Neural crest cell (in vitro differentiated cells): Measurements from ENCODE around the gene EHD4. TPM values are rescaled to one million over a fixed set of nuclear protein-coding genes. Genes with fewer than 3 reads are reported as not detected.

Source experiments
- DNase-seq: peaks from one replicate; pipeline ENCODE4 v3.0.0; 2021; ENCODE audit warnings: low read depth, mixed read lengths, low spot score
- H3K27ac Mint-ChIP-seq: one replicate; pipeline ENCODE4 v1.8.0; 2021; ENCODE audit warnings: mild to moderate bottlenecking, mixed read lengths; ENCODE audit not compliant: unreplicated experiment
- H3K27me3 Mint-ChIP-seq: 2 replicates; pipeline ENCODE4 v1.8.0; 2021; ENCODE audit warnings: low read depth, mild to moderate bottlenecking, mixed read lengths
- H3K36me3 Mint-ChIP-seq: 2 replicates; pipeline ENCODE4 v1.8.0; 2021; ENCODE audit warnings: low read depth, mild to moderate bottlenecking, mixed read lengths
- H3K4me1 Mint-ChIP-seq: 2 replicates; pipeline ENCODE4 v1.8.0; 2021; ENCODE audit warnings: mixed read lengths
- H3K4me3 Mint-ChIP-seq: one replicate; pipeline ENCODE4 v1.8.0; 2021; ENCODE audit warnings: mild to moderate bottlenecking, mixed read lengths
- H3K9me3 Mint-ChIP-seq: 2 replicates; pipeline ENCODE4 v1.8.0; 2021; ENCODE audit warnings: mixed read lengths
- CTCF ChIP-seq: fragments of 200-600 bp; sonication (generic); conservative IDR thresholded peaks from 2 replicates; pipeline ENCODE4 v1.5.0; 2021; ENCODE audit warnings: antibody characterized with exemption, mild to moderate bottlenecking
- total RNA-seq: library from RNA; stranded (reverse); gene quantifications from 2 replicates; pipeline ENCODE4 v1.2.1, GENCODE V29; 2021

Gene EHD4
- total RNA-seq, 1 donor from 2014 or later: 8.3 TPM

- Mint-ChIP-seq H3K4me1 (peaks cover 9% of the 10 kb centered on the region), H3K9me3 (no peaks in the 10 kb centered on the region), H3K36me3 (no peaks in the 10 kb centered on the region), H3K27me3 (no peaks in the 10 kb centered on the region), H3K27ac (no peak overlapping the region), H3K4me3 (no peak overlapping the region)
- no peak for DNase-seq
- TF ChIP-seq CTCF: no peak
Observed at GRCh38 chr15:41873711-41874110, 98.6 kb downstream of the EHD4 start.

DNA sequence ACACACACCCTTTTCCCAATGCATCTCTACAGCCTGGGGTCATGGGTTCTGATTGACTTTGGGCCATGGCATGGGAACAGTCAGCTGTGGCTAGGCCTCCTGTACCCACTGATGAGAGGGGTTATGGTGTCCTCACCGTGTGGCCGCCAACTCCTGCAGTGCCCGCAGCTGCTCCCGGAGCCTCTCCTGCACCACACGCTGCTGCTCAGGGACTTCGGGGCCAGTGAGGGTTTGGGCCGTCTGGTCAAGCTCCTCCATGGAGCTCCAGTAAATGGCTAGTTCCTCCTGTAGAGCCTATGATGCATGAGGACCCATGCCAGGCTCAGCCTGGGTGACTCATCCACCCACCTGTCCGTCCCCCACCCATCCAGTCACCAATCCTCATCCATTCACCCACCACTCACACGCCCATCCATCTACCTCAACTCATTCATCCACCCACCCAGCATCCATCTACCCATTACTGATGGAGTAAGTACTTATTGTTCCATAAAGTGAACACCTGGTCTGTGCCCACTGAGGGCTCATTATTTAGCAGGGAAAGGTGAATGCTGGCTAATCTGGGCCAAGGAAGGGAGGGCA is 100.1 kb downstream of the EHD4 start:
- no peaks in the 10 kb centered on the region for H3K36me3 Mint-ChIP-seq
- no peaks in the 10 kb centered on the region for H3K27me3 Mint-ChIP-seq
- no peaks in the 10 kb centered on the region for H3K9me3 Mint-ChIP-seq
- no peak overlapping the region for H3K4me3 Mint-ChIP-seq
- DNase-seq: no peak
- H3K4me1 Mint-ChIP-seq: peaks cover 14% of the 10 kb centered on the region
- no peak for TF ChIP-seq CTCF
- H3K27ac Mint-ChIP-seq: peak overlapping the region; percentile 90

GRCh38 chr15:41871175-41871905 is 101.0 kb downstream of the EHD4 start:
- Mint-ChIP-seq H3K4me3 (no peak overlapping the region), H3K9me3 (no peaks in the 10 kb centered on the region), H3K4me1 (peaks cover 16% of the 10 kb centered on the region), H3K27ac (peak overlapping the region; percentile 57), H3K27me3 (no peaks in the 10 kb centered on the region), H3K36me3 (no peaks in the 10 kb centered on the region)
- TF ChIP-seq CTCF: no peak
- DNase-seq: no peak

DNA sequence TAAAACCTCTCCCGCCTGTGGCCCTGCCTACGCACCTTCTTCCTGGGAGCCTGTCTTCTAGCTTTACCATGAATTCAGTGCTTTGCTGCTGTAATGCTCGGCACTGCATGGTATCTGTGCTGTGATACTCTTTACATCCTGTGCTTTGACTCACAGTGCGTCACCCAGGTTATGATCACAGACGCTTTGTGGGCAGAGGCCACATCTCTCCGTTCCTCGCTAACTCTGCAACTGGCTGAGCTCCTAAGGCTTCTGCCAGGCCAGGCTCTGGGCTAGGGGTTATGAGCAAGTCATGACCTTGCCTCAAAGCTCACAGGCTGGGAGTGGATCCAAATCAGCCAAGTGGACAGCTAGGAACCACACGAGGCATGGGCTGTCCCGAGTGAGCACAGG is 101.7 kb downstream of the EHD4 start:
- Mint-ChIP-seq H3K36me3 (no peaks in the 10 kb centered on the region), H3K27ac (peak overlapping the region; percentile 67), H3K4me1 (peaks cover 16% of the 10 kb centered on the region), H3K4me3 (peak overlapping the region; percentile 29), H3K9me3 (no peaks in the 10 kb centered on the region), H3K27me3 (no peaks in the 10 kb centered on the region)
- no peak for TF ChIP-seq CTCF
- no peak for DNase-seq

- Mint-ChIP-seq H3K4me3 (peak overlapping the region; percentile 29), H3K36me3 (no peaks in the 10 kb centered on the region)
Observed at GRCh38 chr15:41869770-41870688, 102.3 kb downstream of the EHD4 start.

More at GRCh38 chr15:41869770-41870688, 102.3 kb downstream of the EHD4 start:
- no peak overlapping the region for H3K27ac Mint-ChIP-seq
- H3K9me3 Mint-ChIP-seq: no peaks in the 10 kb centered on the region
- TF ChIP-seq CTCF: no peak
- peaks cover 16% of the 10 kb centered on the region for H3K4me1 Mint-ChIP-seq
- H3K27me3 Mint-ChIP-seq: no peaks in the 10 kb centered on the region
- no peak for DNase-seq
